BLaER1 (cell line): ENCODE measurements around the gene CFAP92.
"Not testable (repeated sequence)": the region's sequence is repeated elsewhere in the genome, so short reads cannot be mapped to it uniquely, and the experiment has no call there.

ENCODE experiments used
- H3K27ac ChIP-seq: shearing (Covaris generic); formaldehyde crosslinking; 2 replicates; pipeline ENCODE4 v1.8.1; 2022
- H3K27me3 ChIP-seq: shearing (Covaris generic); formaldehyde crosslinking; 2 replicates; pipeline ENCODE4 v1.8.1; 2022
- H3K36me3 ChIP-seq: shearing (Covaris generic); formaldehyde crosslinking; 2 replicates; pipeline ENCODE4 v1.8.1; 2022
- H3K4me1 ChIP-seq: shearing (Covaris generic); formaldehyde crosslinking; 2 replicates; pipeline ENCODE4 v1.8.1; 2022
- H3K4me2 ChIP-seq: shearing (Covaris generic); formaldehyde crosslinking; 2 replicates; pipeline ENCODE4 v1.8.1; 2022
- H3K4me3 ChIP-seq: shearing (Covaris generic); formaldehyde crosslinking; 2 replicates; pipeline ENCODE4 v1.8.1; 2022
- H3K9ac ChIP-seq: shearing (Covaris generic); formaldehyde crosslinking; 2 replicates; pipeline ENCODE4 v1.8.1; 2022
- H3K9me3 ChIP-seq: shearing (Covaris generic); formaldehyde crosslinking; 2 replicates; pipeline ENCODE4 v1.8.1; 2022
- H4K20me1 ChIP-seq: shearing (Covaris generic); formaldehyde crosslinking; 2 replicates; pipeline ENCODE4 v1.8.1; 2022
- Cebpa-rat ChIP-seq: shearing (Covaris generic); IDR thresholded peaks from 2 replicates; pipeline ENCODE4 v1.8.1; 2022

CFAP92 gene

GRCh38 chr3:128882719-128883118 is 111.2 kb downstream of the CFAP92 start:
- no peak for TF ChIP-seq Cebpa-rat
- no peak overlapping the region for H3K4me2 ChIP-seq
- H3K9me3 ChIP-seq: no peaks in the 10 kb centered on the region
- H3K36me3 ChIP-seq: peaks cover 60% of the 10 kb centered on the region
- H3K4me1 ChIP-seq: peaks cover 40% of the 10 kb centered on the region
- H3K4me3 ChIP-seq: no peak overlapping the region
- no peaks in the 10 kb centered on the region for H3K27me3 ChIP-seq
- H3K9ac ChIP-seq: 0 out of 2 replicates have a peak overlapping the region, but pooled peaks have one; percentile 12
- peaks cover 30% of the 10 kb centered on the region for H4K20me1 ChIP-seq
- H3K27ac ChIP-seq: no peak overlapping the region

- no peak overlapping the region for H3K9ac ChIP-seq
- no peaks in the 10 kb centered on the region for H3K27me3 ChIP-seq
- H3K4me1 ChIP-seq: peaks cover 43% of the 10 kb centered on the region
- H3K4me2 ChIP-seq: peak overlapping the region; percentile 97; the same call in 1 of the 2 replicates
- peaks cover 24% of the 10 kb centered on the region for H4K20me1 ChIP-seq
- no peak for TF ChIP-seq Cebpa-rat
- peaks cover 49% of the 10 kb centered on the region for H3K36me3 ChIP-seq
- no peak overlapping the region for H3K4me3 ChIP-seq
- H3K9me3 ChIP-seq: no peaks in the 10 kb centered on the region
- H3K27ac ChIP-seq: no peak overlapping the region
Observed at GRCh38 chr3:128881576-128881975, 112.3 kb downstream of the CFAP92 start.

GRCh38 chr3:128880455-128880854 is 113.4 kb downstream of the CFAP92 start:
- not testable (repeated sequence) for H3K27me3 ChIP-seq, H3K9me3 ChIP-seq, H3K27ac ChIP-seq
- peak overlapping the region; percentile 95 for H3K9ac ChIP-seq
- peak overlapping the region; percentile 83 for H3K4me3 ChIP-seq
- peaks cover 51% of the 10 kb centered on the region for H3K4me1 ChIP-seq
- H4K20me1 ChIP-seq: peaks cover 21% of the 10 kb centered on the region
- H3K4me2 ChIP-seq: peak overlapping the region; percentile 97
- peaks cover 43% of the 10 kb centered on the region for H3K36me3 ChIP-seq

GRCh38 chr3:128879991-128880390 is 113.9 kb downstream of the CFAP92 start:
- Histone ChIP-seq H4K20me1 (peaks cover 17% of the 10 kb centered on the region), H3K4me1 (peaks cover 52% of the 10 kb centered on the region), H3K9me3 (no peaks in the 10 kb centered on the region), H3K9ac (peak overlapping the region; percentile 95), H3K4me2 (peak overlapping the region; percentile 97), H3K27ac (peak overlapping the region; percentile 95), H3K36me3 (peaks cover 38% of the 10 kb centered on the region), H3K27me3 (no peaks in the 10 kb centered on the region), H3K4me3 (peak overlapping the region; percentile 83)
- TF ChIP-seq Cebpa-rat: no peak

- Histone ChIP-seq H3K9me3 (no peaks in the 10 kb centered on the region), H3K4me3 (peak within 1 kb of the TSS; percentile 83), H3K4me1 (peaks cover 51% of the 10 kb centered on the region), H3K4me2 (peak within 1 kb of the TSS; percentile 97), H3K27me3 (no peaks in the 10 kb centered on the region), H3K36me3 (peaks cover 32% of the 10 kb centered on the region), H3K27ac (peak within 1 kb of the TSS; percentile 95), H3K9ac (peak within 1 kb of the TSS; percentile 95), H4K20me1 (peaks cover 16% of the 10 kb centered on the region)
- no peak for TF ChIP-seq Cebpa-rat
Observed at GRCh38 chr3:128879125-128879969, 114.5 kb downstream of the CFAP92 start, which contains the start of gene ACAD9. TSS of gene ACAD9 (plus strand) at chr3:128879620. CDS start at chr3:128879692, 72 bp downstream.

GRCh38 chr3:128878556-128879124 is 115.2 kb downstream of the CFAP92 start:
- H3K27ac ChIP-seq: peak overlapping the region; percentile 95
- peak overlapping the region; percentile 97 for H3K4me2 ChIP-seq
- no peak for TF ChIP-seq Cebpa-rat
- H3K27me3 ChIP-seq: no peaks in the 10 kb centered on the region
- peaks cover 25% of the 10 kb centered on the region for H3K36me3 ChIP-seq
- H4K20me1 ChIP-seq: peaks cover 9% of the 10 kb centered on the region; the same call in 1 of the 2 replicates
- H3K9ac ChIP-seq: peak overlapping the region; percentile 95
- H3K4me3 ChIP-seq: peak overlapping the region; percentile 83
- H3K4me1 ChIP-seq: peaks cover 45% of the 10 kb centered on the region
- H3K9me3 ChIP-seq: no peaks in the 10 kb centered on the region

GRCh38 chr3:128878011-128878457 is 115.8 kb downstream of the CFAP92 start:
- H3K27ac ChIP-seq: peak overlapping the region; percentile 95

GRCh38 chr3:128875556-128876120 is 118.2 kb downstream of the CFAP92 start:
- H3K4me2 ChIP-seq: peak overlapping the region; percentile 31

More at GRCh38 chr3:128878011-128878457, 115.8 kb downstream of the CFAP92 start:
- H3K36me3 ChIP-seq: peaks cover 20% of the 10 kb centered on the region
- TF ChIP-seq Cebpa-rat: no peak
- H3K27me3 ChIP-seq: no peaks in the 10 kb centered on the region
- H3K9me3 ChIP-seq: no peaks in the 10 kb centered on the region
- peaks cover 45% of the 10 kb centered on the region for H3K4me1 ChIP-seq
- H3K4me3 ChIP-seq: peak overlapping the region; percentile 83
- H3K4me2 ChIP-seq: peak overlapping the region; percentile 97
- peaks cover 8% of the 10 kb centered on the region; the same call in 1 of the 2 replicates for H4K20me1 ChIP-seq
- peak overlapping the region; percentile 95 for H3K9ac ChIP-seq

GRCh38 chr3:128874481-128875180 is 119.2 kb downstream of the CFAP92 start:
- Histone ChIP-seq H3K4me2 (no peak overlapping the region), H3K4me3 (no peak overlapping the region), H3K27ac (no peak overlapping the region), H3K9ac (no peak overlapping the region), H3K9me3 (no peaks in the 10 kb centered on the region), H3K4me1 (peaks cover 20% of the 10 kb centered on the region), H3K36me3 (no peaks in the 10 kb centered on the region), H3K27me3 (no peaks in the 10 kb centered on the region), H4K20me1 (no peaks in the 10 kb centered on the region)
- no peak for TF ChIP-seq Cebpa-rat

More at GRCh38 chr3:128875556-128876120, 118.2 kb downstream of the CFAP92 start:
- H3K4me1 ChIP-seq: peaks cover 28% of the 10 kb centered on the region
- H4K20me1 ChIP-seq: peaks cover 5% of the 10 kb centered on the region; the same call in 1 of the 2 replicates
- TF ChIP-seq Cebpa-rat: no peak
- H3K9me3 ChIP-seq: no peaks in the 10 kb centered on the region
- no peaks in the 10 kb centered on the region for H3K27me3 ChIP-seq
- no peaks in the 10 kb centered on the region for H3K36me3 ChIP-seq
- H3K4me3 ChIP-seq: no peak overlapping the region
- H3K9ac ChIP-seq: no peak overlapping the region
- H3K27ac ChIP-seq: no peak overlapping the region
